Muscle of leg (tissue), 11 donors: Measurements from ENCODE around the gene HHIP. TPM values are rescaled to one million over a fixed set of nuclear protein-coding genes. Genes with fewer than 3 reads are reported as not detected.

Experiments used
- DNase-seq: peaks from one replicate; pipeline ENCODE4 v3.0.0; 2013
- H3K27ac ChIP-seq: one replicate; pipeline ENCODE4 v1.5.1; 2013; ENCODE audit warnings: mild to moderate bottlenecking, low read length, control low read depth
- H3K27me3 ChIP-seq: one replicate; pipeline ENCODE4 v1.6.1; 2013; ENCODE audit warnings: low read length; ENCODE audit not compliant: control insufficient read depth, insufficient read depth
- H3K36me3 ChIP-seq: one replicate; pipeline ENCODE4 v1.6.1; 2013; ENCODE audit warnings: low read length; ENCODE audit not compliant: control insufficient read depth, insufficient read depth
- H3K4me1 ChIP-seq: one replicate; pipeline ENCODE4 v1.6.1; 2013; ENCODE audit warnings: low read length; ENCODE audit not compliant: control insufficient read depth, insufficient read depth
- H3K4me3 ChIP-seq: one replicate; pipeline ENCODE4 v1.5.1; 2013; ENCODE audit warnings: low read length, control low read depth
- H3K9me3 ChIP-seq: replicated peaks from 2 replicates; pipeline ENCODE4 v1.6.1; 2013; ENCODE audit warnings: low read depth, low read length; ENCODE audit not compliant: control insufficient read depth
- WGBS: methylation state at CpG from one replicate; pipeline ENCODE4 v1.1.5; 2013; ENCODE audit warnings: missing lambda C conversion rate; ENCODE audit not compliant: insufficient coverage; 5-methylcytosine and 5-hydroxymethylcytosine counted together
- polyA plus RNA-seq, 8 donors: library from polyadenylated mRNA; unstranded; fragments of 120-200 nt; gene quantifications; one replicate each; pipeline versions ENCODE4 v1.2.1 to v1.2.3, GENCODE V29; 2013; ENCODE audit warnings: inconsistent platforms in 1 of 8, low replicate concordance in 1 of 8; ENCODE audit not compliant: insufficient read length in 8 of 8, insufficient read depth in 1 of 8
- total RNA-seq: library from RNA; stranded (reverse); fragments of 120-200 nt; gene quantifications from one replicate; pipeline ENCODE4 v1.2.4, GENCODE V29; 2013

Gene HHIP
- total and polyA plus RNA-seq, 9 donors: 2.9 to 6.4 (median 3.8) TPM

GRCh38 chr4:144674711-144675110, 28.8 kb downstream of the HHIP start:
- H3K9me3 ChIP-seq: no peaks in the 10 kb centered on the region
- DNase-seq: no peak
- no peak overlapping the region for H3K27ac ChIP-seq
- no peak overlapping the region for H3K4me3 ChIP-seq
- no CpG with 5 or more reads among the region's 1 CpG for WGBS
- H3K36me3 ChIP-seq: no peaks in the 10 kb centered on the region
- H3K27me3 ChIP-seq: no peaks in the 10 kb centered on the region
- H3K4me1 ChIP-seq: no peaks in the 10 kb centered on the region

GRCh38 chr4:144681806-144682205, 35.9 kb downstream of the HHIP start:
- Histone ChIP-seq H3K36me3 (no peaks in the 10 kb centered on the region), H3K4me3 (no peak overlapping the region), H3K4me1 (no peaks in the 10 kb centered on the region), H3K9me3 (no peaks in the 10 kb centered on the region), H3K27me3 (no peaks in the 10 kb centered on the region), H3K27ac (peak overlapping the region; percentile 9)
- peak; percentile 72 for DNase-seq
- WGBS: no CpG with 5 or more reads among the region's 3 CpGs

GRCh38 chr4:144683516-144683915, 37.6 kb downstream of the HHIP start:
- DNase-seq: no peak
- Histone ChIP-seq H3K36me3 (no peaks in the 10 kb centered on the region), H3K27ac (no peak overlapping the region), H3K4me3 (no peak overlapping the region), H3K4me1 (no peaks in the 10 kb centered on the region), H3K9me3 (no peaks in the 10 kb centered on the region), H3K27me3 (no peaks in the 10 kb centered on the region)
- WGBS: 92% methylated on average over 5 of the region's 8 CpGs

- Histone ChIP-seq H3K4me1 (no peaks in the 10 kb centered on the region), H3K9me3 (no peaks in the 10 kb centered on the region), H3K27ac (no peak overlapping the region), H3K36me3 (no peaks in the 10 kb centered on the region), H3K4me3 (no peak overlapping the region), H3K27me3 (no peaks in the 10 kb centered on the region)
- WGBS: 80% methylated on average over 1 of the region's 3 CpGs
- no peak for DNase-seq
Observed at GRCh38 chr4:144685911-144686310, 40.0 kb downstream of the HHIP start.

GRCh38 chr4:144686921-144687320, 41.0 kb downstream of the HHIP start:
- no peaks in the 10 kb centered on the region for H3K9me3 ChIP-seq
- H3K4me3 ChIP-seq: no peak overlapping the region
- WGBS: no CpG with 5 or more reads among the region's 2 CpGs
- H3K27ac ChIP-seq: no peak overlapping the region
- no peak for DNase-seq
- H3K36me3 ChIP-seq: no peaks in the 10 kb centered on the region
- no peaks in the 10 kb centered on the region for H3K4me1 ChIP-seq
- no peaks in the 10 kb centered on the region for H3K27me3 ChIP-seq

- DNase-seq: no peak
- Histone ChIP-seq H3K4me3 (no peak overlapping the region), H3K27me3 (no peaks in the 10 kb centered on the region), H3K4me1 (no peaks in the 10 kb centered on the region), H3K27ac (no peak overlapping the region), H3K36me3 (no peaks in the 10 kb centered on the region), H3K9me3 (no peaks in the 10 kb centered on the region)
- no CpG with 5 or more reads among the region's 1 CpG for WGBS
Observed at GRCh38 chr4:144687466-144687865, 41.5 kb downstream of the HHIP start.

GRCh38 chr4:144688035-144688569, 42.1 kb downstream of the HHIP start:
- no peaks in the 10 kb centered on the region for H3K9me3 ChIP-seq
- H3K27ac ChIP-seq: no peak overlapping the region
- H3K36me3 ChIP-seq: no peaks in the 10 kb centered on the region
- H3K4me1 ChIP-seq: no peaks in the 10 kb centered on the region
- DNase-seq: no peak
- WGBS: 92% methylated on average over 3 of the region's 3 CpGs
- no peaks in the 10 kb centered on the region for H3K27me3 ChIP-seq
- H3K4me3 ChIP-seq: no peak overlapping the region

GRCh38 chr4:144689125-144689524, 43.2 kb downstream of the HHIP start:
- WGBS: no CpG with 5 or more reads among the region's 2 CpGs
- DNase-seq: no peak
- Histone ChIP-seq H3K4me1 (no peaks in the 10 kb centered on the region), H3K4me3 (no peak overlapping the region), H3K27me3 (no peaks in the 10 kb centered on the region), H3K27ac (no peak overlapping the region), H3K9me3 (no peaks in the 10 kb centered on the region), H3K36me3 (no peaks in the 10 kb centered on the region)

GRCh38 chr4:144695721-144696120, 49.8 kb downstream of the HHIP start:
- WGBS: no CpG with 5 or more reads among the region's 3 CpGs
- Histone ChIP-seq H3K27ac (no peak overlapping the region), H3K36me3 (no peaks in the 10 kb centered on the region), H3K27me3 (no peaks in the 10 kb centered on the region), H3K4me3 (no peak overlapping the region), H3K4me1 (no peaks in the 10 kb centered on the region), H3K9me3 (no peaks in the 10 kb centered on the region)
- DNase-seq: no peak

- no peaks in the 10 kb centered on the region for H3K4me1 ChIP-seq
- no peaks in the 10 kb centered on the region for H3K36me3 ChIP-seq
- no peaks in the 10 kb centered on the region for H3K27me3 ChIP-seq
- DNase-seq: no peak
- no peak overlapping the region for H3K27ac ChIP-seq
- H3K4me3 ChIP-seq: no peak overlapping the region
- H3K9me3 ChIP-seq: no peaks in the 10 kb centered on the region
Observed at GRCh38 chr4:144696376-144696775, 50.4 kb downstream of the HHIP start.

- Histone ChIP-seq H3K9me3 (no peaks in the 10 kb centered on the region), H3K27ac (no peak overlapping the region), H3K27me3 (no peaks in the 10 kb centered on the region), H3K4me3 (no peak overlapping the region), H3K4me1 (no peaks in the 10 kb centered on the region), H3K36me3 (no peaks in the 10 kb centered on the region)
- no CpG with 5 or more reads among the region's 2 CpGs for WGBS
- peak; percentile 25 for DNase-seq
Observed at GRCh38 chr4:144699565-144699964, 53.6 kb downstream of the HHIP start.
